ENCODE measurements around the gene NOXA1. TPM values are rescaled to one million over a fixed set of nuclear protein-coding genes. Genes with fewer than 3 reads are reported as not detected.

The NOXA1 gene
- total RNA-seq, 2 donors from 2014 or later = 0.94 to 3.4 TPM

- no peak for TF ChIP-seq CTCF (IDR thresholded peaks at IDR 0.05)
- Histone ChIP-seq H3K36me3 (no peaks in the 10 kb centered on the region), H3K4me3 (peak within 1 kb of the TSS; percentile 45 to 72), H3K27ac (peak within 1 kb of the TSS; percentile 65 to 73), H3K27me3 (no peaks in the 10 kb centered on the region), H3K4me1 (peaks cover 0 to 34% of the 10 kb centered on the region in 2 donors), H3K9me3 (no peaks in the 10 kb centered on the region)
- DNase-seq (ENCODE audit: low spot score) = peak; percentile 94
These were observed 36.0 kb downstream of the NOXA1 start, which contains the start of gene NSMF for GRCh38 chr9:137459152-137459600. Gene NSMF, minus strand, starts transcription at chr9:137459334. Its CDS starts 232 bp downstream, at chr9:137459102.

GRCh38 chr9:137459601-137460362 is 36.6 kb downstream of the NOXA1 start:
- H3K4me1 ChIP-seq = peaks cover 0 to 28% of the 10 kb centered on the region in 2 donors
- peak overlapping the region; percentile 45 to 72 for H3K4me3 ChIP-seq
- no peaks in the 10 kb centered on the region for H3K36me3 ChIP-seq
- no peak for TF ChIP-seq CTCF (IDR thresholded peaks at IDR 0.05)
- no peaks in the 10 kb centered on the region for H3K27me3 ChIP-seq
- H3K9me3 ChIP-seq = no peaks in the 10 kb centered on the region
- no peak for DNase-seq (ENCODE audit: low spot score)
- peak overlapping the region; percentile 65 to 73 for H3K27ac ChIP-seq

- peaks cover 0 to 22% of the 10 kb centered on the region in 2 donors for H3K4me1 ChIP-seq
- H3K9me3 ChIP-seq = no peaks in the 10 kb centered on the region
- no peak for DNase-seq (ENCODE audit: low spot score)
- no peaks in the 10 kb centered on the region for H3K27me3 ChIP-seq
- no peak overlapping the region for H3K4me3 ChIP-seq
- H3K36me3 ChIP-seq = no peaks in the 10 kb centered on the region
- TF ChIP-seq CTCF (IDR thresholded peaks at IDR 0.05) = no peak
- H3K27ac ChIP-seq = no peak overlapping the region
These were observed 37.4 kb downstream of the NOXA1 start for GRCh38 chr9:137460363-137461315.

- Histone ChIP-seq H3K36me3 (no peaks in the 10 kb centered on the region), H3K9me3 (no peaks in the 10 kb centered on the region), H3K27me3 (no peaks in the 10 kb centered on the region), H3K4me3 (no peak overlapping the region), H3K4me1 (peaks cover 0 to 22% of the 10 kb centered on the region in 2 donors), H3K27ac (no peak overlapping the region)
- TF ChIP-seq CTCF (IDR thresholded peaks at IDR 0.05) = no peak
- no peak for DNase-seq (ENCODE audit: low spot score)
These were observed 38.1 kb downstream of the NOXA1 start for GRCh38 chr9:137461316-137461662.

GRCh38 chr9:137461663-137462395 is 38.6 kb downstream of the NOXA1 start:
- Histone ChIP-seq H3K4me3 (no peak overlapping the region), H3K9me3 (no peaks in the 10 kb centered on the region), H3K27me3 (no peaks in the 10 kb centered on the region), H3K4me1 (peaks cover 0 to 22% of the 10 kb centered on the region in 2 donors), H3K36me3 (no peaks in the 10 kb centered on the region), H3K27ac (no peak overlapping the region)
- no peak for TF ChIP-seq CTCF (IDR thresholded peaks at IDR 0.05)
- no peak for DNase-seq (ENCODE audit: low spot score)
